ENCODE data around the gene ZNF568.

DNA sequence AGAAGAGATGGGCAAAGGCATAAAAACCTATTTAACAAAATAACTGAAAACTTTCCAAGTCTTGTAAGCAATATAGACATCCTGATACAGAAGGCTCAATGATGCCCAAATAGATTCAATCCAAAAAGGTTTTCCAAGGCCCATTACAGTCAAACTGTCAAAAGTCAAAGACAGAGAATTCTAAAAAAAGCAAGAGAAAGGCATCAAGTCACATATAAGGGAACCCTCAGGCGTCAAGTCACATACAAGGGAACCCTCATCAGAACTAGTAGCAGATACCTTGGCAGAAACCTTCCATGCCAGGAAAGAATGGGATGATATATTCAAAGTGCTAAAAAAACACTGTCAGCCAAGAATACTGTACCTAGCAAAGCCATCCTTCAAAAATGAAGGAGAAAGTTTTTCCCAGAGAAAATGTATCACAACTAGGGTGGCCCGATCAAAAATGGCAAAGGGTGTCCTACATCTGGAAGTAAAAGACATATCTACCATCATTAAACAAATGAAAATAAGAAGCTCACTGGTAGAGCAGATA lies 21.2 kb upstream of the ZNF568 start:
- TF ChIP-seq, protein P1, sequence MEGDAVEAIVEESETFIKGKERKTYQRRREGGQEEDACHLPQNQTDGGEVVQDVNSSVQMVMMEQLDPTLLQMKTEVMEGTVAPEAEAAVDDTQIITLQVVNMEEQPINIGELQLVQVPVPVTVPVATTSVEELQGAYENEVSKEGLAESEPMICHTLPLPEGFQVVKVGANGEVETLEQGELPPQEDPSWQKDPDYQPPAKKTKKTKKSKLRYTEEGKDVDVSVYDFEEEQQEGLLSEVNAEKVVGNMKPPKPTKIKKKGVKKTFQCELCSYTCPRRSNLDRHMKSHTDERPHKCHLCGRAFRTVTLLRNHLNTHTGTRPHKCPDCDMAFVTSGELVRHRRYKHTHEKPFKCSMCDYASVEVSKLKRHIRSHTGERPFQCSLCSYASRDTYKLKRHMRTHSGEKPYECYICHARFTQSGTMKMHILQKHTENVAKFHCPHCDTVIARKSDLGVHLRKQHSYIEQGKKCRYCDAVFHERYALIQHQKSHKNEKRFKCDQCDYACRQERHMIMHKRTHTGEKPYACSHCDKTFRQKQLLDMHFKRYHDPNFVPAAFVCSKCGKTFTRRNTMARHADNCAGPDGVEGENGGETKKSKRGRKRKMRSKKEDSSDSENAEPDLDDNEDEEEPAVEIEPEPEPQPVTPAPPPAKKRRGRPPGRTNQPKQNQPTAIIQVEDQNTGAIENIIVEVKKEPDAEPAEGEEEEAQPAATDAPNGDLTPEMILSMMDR (IDR thresholded peaks at IDR 0.05; ENCODE audit: poor library complexity), result no peak
- TF ChIP-seq EZH2 (IDR thresholded peaks at IDR 0.05; ENCODE audit: borderline replicate concordance) (no peak), EZH2phosphoT487 (IDR thresholded peaks at IDR 0.05; ENCODE audit: low read depth, severe bottlenecking, unreplicated experiment) (no peak)

All from hepatocyte (in vitro differentiated cells).